Effector memory CD4-positive, alpha-beta T cell (primary cell): ENCODE measurements around the gene DEPDC4.
A peak's percentile ranks its signal among the peaks of the same experiment; 100 is the strongest.
"Not testable (repeated sequence)": the region's sequence is repeated elsewhere in the genome, so short reads cannot be mapped to it uniquely, and the experiment has no call there.

Source experiments
- DNase-seq, 3 donors: peaks; one replicate each; pipeline ENCODE4 v3.0.0-alpha.2; 2020
- H3K27ac ChIP-seq: 2 replicates; pipeline ENCODE4 v1.7.0; 2013; ENCODE audit warnings: mild to moderate bottlenecking, low read length, moderate library complexity; ENCODE audit not compliant: insufficient read depth, poor library complexity, severe bottlenecking
- H3K27me3 ChIP-seq: replicated peaks from 2 replicates; pipeline ENCODE4 v1.7.0; 2013; ENCODE audit warnings: mild to moderate bottlenecking, low read length; ENCODE audit not compliant: insufficient read depth, control insufficient read depth, poor library complexity, severe bottlenecking
- H3K36me3 ChIP-seq: 2 replicates; pipeline ENCODE4 v1.7.0; 2013; ENCODE audit warnings: mild to moderate bottlenecking, low read length, moderate library complexity; ENCODE audit not compliant: control insufficient read depth, insufficient read depth
- H3K4me1 ChIP-seq: 2 replicates; pipeline ENCODE4 v1.7.0; 2013; ENCODE audit warnings: low read length, mild to moderate bottlenecking; ENCODE audit not compliant: control insufficient read depth, insufficient read depth, poor library complexity, severe bottlenecking
- H3K4me3 ChIP-seq: 2 replicates; pipeline ENCODE4 v1.7.0; 2013; ENCODE audit warnings: low read length, low read depth, mild to moderate bottlenecking; ENCODE audit not compliant: insufficient read depth, poor library complexity, severe bottlenecking
- H3K9me3 ChIP-seq: 2 replicates; pipeline ENCODE4 v1.7.0; 2013; ENCODE audit warnings: mild to moderate bottlenecking, low read length, moderate library complexity; ENCODE audit not compliant: control insufficient read depth
- total RNA-seq, 3 donors: gene quantifications; one replicate each; lab custom pipeline; 2026; lab: John Stamatoyannopoulos, UW

Gene DEPDC4
- total RNA-seq, result 0 to 0.39 (median 0.09) reads per million in 3 donors

- H3K4me3 ChIP-seq, result peak within 1 kb of the TSS; percentile 87
- H3K27me3 ChIP-seq, result no peaks in the 10 kb centered on the region
- peaks cover 11% of the 10 kb centered on the region for H3K4me1 ChIP-seq
- H3K36me3 ChIP-seq, result no peaks in the 10 kb centered on the region
- peak; percentile 86 to 91 (median 89) for DNase-seq
- peak within 1 kb of the TSS; percentile 79 for H3K27ac ChIP-seq
- no peaks in the 10 kb centered on the region for H3K9me3 ChIP-seq
These were observed at the start of gene DEPDC4, which contains the start of gene SCYL2 for GRCh38 chr12:100266835-100267602. DEPDC4 (minus strand) TSS chr12:100267079; CDS start chr12:100267076, 3 bp downstream. SCYL2 (plus strand) TSS chr12:100267177; CDS start chr12:100282971, 15,794 bp downstream.

GRCh38 chr12:100311317-100311716 lies 44.4 kb upstream of the DEPDC4 start:
- Histone ChIP-seq H3K36me3 (peaks cover 7% of the 10 kb centered on the region), H3K9me3 (no peaks in the 10 kb centered on the region), H3K4me3 (no peak overlapping the region), H3K4me1 (no peaks in the 10 kb centered on the region), H3K27me3 (no peaks in the 10 kb centered on the region), H3K27ac (no peak overlapping the region)
- DNase-seq, result no peak

GRCh38 chr12:100308138-100308537 lies 41.3 kb upstream of the DEPDC4 start:
- not testable (repeated sequence) for H3K4me3 ChIP-seq, H3K9me3 ChIP-seq, DNase-seq, H3K27ac ChIP-seq, H3K4me1 ChIP-seq, H3K27me3 ChIP-seq
- H3K36me3 ChIP-seq, result peaks cover 11% of the 10 kb centered on the region

GRCh38 chr12:100304334-100304733 lies 37.5 kb upstream of the DEPDC4 start:
- not testable (repeated sequence) for H3K9me3 ChIP-seq, H3K27me3 ChIP-seq, DNase-seq, H3K4me1 ChIP-seq, H3K27ac ChIP-seq, H3K4me3 ChIP-seq
- H3K36me3 ChIP-seq, result peaks cover 18% of the 10 kb centered on the region

- no peaks in the 10 kb centered on the region for H3K9me3 ChIP-seq
- H3K4me1 ChIP-seq, result no peaks in the 10 kb centered on the region
- no peak overlapping the region for H3K4me3 ChIP-seq
- no peaks in the 10 kb centered on the region for H3K27me3 ChIP-seq
- H3K36me3 ChIP-seq, result peaks cover 20% of the 10 kb centered on the region
- DNase-seq, result no peak
- H3K27ac ChIP-seq, result no peak overlapping the region
These were observed 37.0 kb upstream of the DEPDC4 start for GRCh38 chr12:100303831-100304230.

- no peak overlapping the region for H3K4me3 ChIP-seq
These were observed 35.2 kb upstream of the DEPDC4 start for GRCh38 chr12:100302081-100302480.

GRCh38 chr12:100295764-100296555 lies 29.1 kb upstream of the DEPDC4 start:
- no peak overlapping the region for H3K4me3 ChIP-seq
- H3K27me3 ChIP-seq, result no peaks in the 10 kb centered on the region
- H3K9me3 ChIP-seq, result no peaks in the 10 kb centered on the region
- DNase-seq, result no peak
- no peak overlapping the region for H3K27ac ChIP-seq
- H3K4me1 ChIP-seq, result no peaks in the 10 kb centered on the region
- H3K36me3 ChIP-seq, result peaks cover 23% of the 10 kb centered on the region

More at GRCh38 chr12:100302081-100302480, 35.2 kb upstream of the DEPDC4 start:
- no peak for DNase-seq
- no peaks in the 10 kb centered on the region for H3K4me1 ChIP-seq
- no peaks in the 10 kb centered on the region for H3K27me3 ChIP-seq
- H3K27ac ChIP-seq, result no peak overlapping the region
- peaks cover 23% of the 10 kb centered on the region for H3K36me3 ChIP-seq
- no peaks in the 10 kb centered on the region for H3K9me3 ChIP-seq

- not testable (repeated sequence) for DNase-seq, H3K27ac ChIP-seq, H3K4me3 ChIP-seq, H3K4me1 ChIP-seq, H3K27me3 ChIP-seq, H3K9me3 ChIP-seq
- H3K36me3 ChIP-seq, result peaks cover 16% of the 10 kb centered on the region
These were observed 27.5 kb upstream of the DEPDC4 start for GRCh38 chr12:100294366-100294765.

- peaks cover 13% of the 10 kb centered on the region for H3K36me3 ChIP-seq
- H3K4me1 ChIP-seq, result no peaks in the 10 kb centered on the region
- H3K27me3 ChIP-seq, result no peaks in the 10 kb centered on the region
- H3K9me3 ChIP-seq, result no peaks in the 10 kb centered on the region
- no peak overlapping the region for H3K27ac ChIP-seq
- no peak overlapping the region for H3K4me3 ChIP-seq
- DNase-seq, result no peak
These were observed 26.1 kb upstream of the DEPDC4 start for GRCh38 chr12:100293017-100293416.

GRCh38 chr12:100290016-100290415 lies 23.1 kb upstream of the DEPDC4 start:
- Histone ChIP-seq H3K36me3 (peaks cover 13% of the 10 kb centered on the region), H3K27ac (no peak overlapping the region), H3K27me3 (no peaks in the 10 kb centered on the region), H3K4me1 (no peaks in the 10 kb centered on the region), H3K4me3 (no peak overlapping the region), H3K9me3 (no peaks in the 10 kb centered on the region)
- DNase-seq, result no peak
